ENCODE data around the gene AMOT. TPM values are rescaled to one million over a fixed set of nuclear protein-coding genes. Genes with fewer than 3 reads are reported as not detected.

AMOT gene
- total and polyA plus RNA-seq, 10 of the 15 experiments (the other 5 are each of a cell fraction or from before 2014, with no cell fraction given), result 0.92 to 14.5 (median 2.9) TPM

GRCh38 chrX:112808007-112808406, 32.6 kb downstream of the AMOT start:
- Histone ChIP-seq H3K4me3 (no peak overlapping the region), H3K27ac (ENCODE audit: control insufficient read depth, insufficient read depth) (no peak overlapping the region), H3K9me3 (replicated peaks; ENCODE audit: control insufficient read depth, insufficient read depth, low read length) (no peaks in the 10 kb centered on the region), H3K9ac (ENCODE audit: control insufficient read depth, insufficient read depth, low read length) (no peak overlapping the region), H2AFZ (ENCODE audit: control insufficient read depth, low read depth, low read length) (no peak overlapping the region), H3K4me1 (ENCODE audit: control insufficient read depth, insufficient read depth, low read length) (no peaks in the 10 kb centered on the region), H3K36me3 (ENCODE audit: control insufficient read depth in 2 of 2, insufficient read depth in 2 of 2, low read length in 1 of 2) (no peaks in the 10 kb centered on the region; a peak in 1 of 4 replicates), H3K79me2 (ENCODE audit: control insufficient read depth, insufficient read depth, low read length) (no peaks in the 10 kb centered on the region), H3K27me3 (replicated peaks in 1 of 2; ENCODE audit: control insufficient read depth in 2 of 2, insufficient read depth in 2 of 2, low read length in 1 of 2) (no peaks in the 10 kb centered on the region), H4K20me1 (ENCODE audit: control insufficient read depth, insufficient read depth) (no peaks in the 10 kb centered on the region), H3K4me2 (ENCODE audit: control insufficient read depth, insufficient read depth) (no peak overlapping the region)
- ATAC-seq, result no peak
- RAD21 ChIA-PET (ENCODE audit: unreplicated experiment), result no interaction called here
- in situ Hi-C loops (cut with MboI), result no loop called here
- CTCF ChIA-PET, result no interaction called here
- BruUV-seq (replicated peaks), result no TSS peak
- intact Hi-C loops (cut with micrococcal nuclease; ENCODE audit: unreplicated experiment), result no loop called here
- no peak for FAIRE-seq
- SMC1A ChIA-PET (ENCODE audit: uncharacterized antibody, unreplicated experiment), result interaction anchor here (1.6 to 2.0 kb wide), 2 partner anchors 8 to 10 kb away, joined by 5 read pairs; no protein-coding TSS in a partner anchor
- no peak for DNase-seq (ENCODE audit: low read depth, low spot score)
- 47% methylated on average over 4 of the region's 4 CpGs for WGBS (ENCODE audit: insufficient coverage, insufficient replicate concordance, low lambda C conversion rate, missing lambda C conversion rate)
- POLR2A ChIA-PET, result no interaction called here
- TF ChIP-seq HDGF (IDR thresholded peaks at IDR 0.05) (no peak), RBBP5 (conservative IDR thresholded peaks at IDR 0.05) (no peak), ZNF274 (IDR thresholded peaks at IDR 0.05; ENCODE audit: insufficient read depth, insufficient read length) (no peak), STAT1 (conservative IDR thresholded peaks at IDR 0.05) (no peak), IKZF1 (conservative IDR thresholded peaks at IDR 0.05) (no peak), KLF5 (IDR thresholded peaks at IDR 0.05; ENCODE audit: partially characterized antibody) (no peak), ZSCAN29 (IDR thresholded peaks at IDR 0.05) (no peak), ZBTB40 (IDR thresholded peaks at IDR 0.05; ENCODE audit: borderline replicate concordance) (no peak), YY1 (IDR thresholded peaks at IDR 0.05; ENCODE audit: low read depth, low read length) (no peak), TCF7 (IDR thresholded peaks at IDR 0.05; ENCODE audit: borderline replicate concordance) (no peak), SMAD1 (IDR thresholded peaks at IDR 0.05; ENCODE audit: low read depth, partially characterized antibody) (no peak), FOXK2 (IDR thresholded peaks at IDR 0.05) (no peak), ZNF622 (IDR thresholded peaks at IDR 0.05) (no peak), SMC3 (IDR thresholded peaks at IDR 0.05; ENCODE audit: borderline replicate concordance, low read length) (no peak), JUND (IDR thresholded peaks at IDR 0.05; ENCODE audit: low read depth, low read length) (no peak), WRNIP1 (IDR thresholded peaks at IDR 0.05; ENCODE audit: borderline replicate concordance, low read depth, low read length) (no peak)
- TF ChIP-seq, protein P1, sequence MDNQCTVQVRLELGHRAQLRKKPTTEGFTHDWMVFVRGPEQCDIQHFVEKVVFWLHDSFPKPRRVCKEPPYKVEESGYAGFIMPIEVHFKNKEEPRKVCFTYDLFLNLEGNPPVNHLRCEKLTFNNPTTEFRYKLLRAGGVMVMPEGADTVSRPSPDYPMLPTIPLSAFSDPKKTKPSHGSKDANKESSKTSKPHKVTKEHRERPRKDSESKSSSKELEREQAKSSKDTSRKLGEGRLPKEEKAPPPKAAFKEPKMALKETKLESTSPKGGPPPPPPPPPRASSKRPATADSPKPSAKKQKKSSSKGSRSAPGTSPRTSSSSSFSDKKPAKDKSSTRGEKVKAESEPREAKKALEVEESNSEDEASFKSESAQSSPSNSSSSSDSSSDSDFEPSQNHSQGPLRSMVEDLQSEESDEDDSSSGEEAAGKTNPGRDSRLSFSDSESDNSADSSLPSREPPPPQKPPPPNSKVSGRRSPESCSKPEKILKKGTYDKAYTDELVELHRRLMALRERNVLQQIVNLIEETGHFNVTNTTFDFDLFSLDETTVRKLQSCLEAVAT (IDR thresholded peaks at IDR 0.05), result no peak
- TF ChIP-seq, protein P2, sequence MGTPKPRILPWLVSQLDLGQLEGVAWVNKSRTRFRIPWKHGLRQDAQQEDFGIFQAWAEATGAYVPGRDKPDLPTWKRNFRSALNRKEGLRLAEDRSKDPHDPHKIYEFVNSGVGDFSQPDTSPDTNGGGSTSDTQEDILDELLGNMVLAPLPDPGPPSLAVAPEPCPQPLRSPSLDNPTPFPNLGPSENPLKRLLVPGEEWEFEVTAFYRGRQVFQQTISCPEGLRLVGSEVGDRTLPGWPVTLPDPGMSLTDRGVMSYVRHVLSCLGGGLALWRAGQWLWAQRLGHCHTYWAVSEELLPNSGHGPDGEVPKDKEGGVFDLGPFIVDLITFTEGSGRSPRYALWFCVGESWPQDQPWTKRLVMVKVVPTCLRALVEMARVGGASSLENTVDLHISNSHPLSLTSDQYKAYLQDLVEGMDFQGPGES (IDR thresholded peaks at IDR 0.05), result no peak
- TF ChIP-seq, protein P3, sequence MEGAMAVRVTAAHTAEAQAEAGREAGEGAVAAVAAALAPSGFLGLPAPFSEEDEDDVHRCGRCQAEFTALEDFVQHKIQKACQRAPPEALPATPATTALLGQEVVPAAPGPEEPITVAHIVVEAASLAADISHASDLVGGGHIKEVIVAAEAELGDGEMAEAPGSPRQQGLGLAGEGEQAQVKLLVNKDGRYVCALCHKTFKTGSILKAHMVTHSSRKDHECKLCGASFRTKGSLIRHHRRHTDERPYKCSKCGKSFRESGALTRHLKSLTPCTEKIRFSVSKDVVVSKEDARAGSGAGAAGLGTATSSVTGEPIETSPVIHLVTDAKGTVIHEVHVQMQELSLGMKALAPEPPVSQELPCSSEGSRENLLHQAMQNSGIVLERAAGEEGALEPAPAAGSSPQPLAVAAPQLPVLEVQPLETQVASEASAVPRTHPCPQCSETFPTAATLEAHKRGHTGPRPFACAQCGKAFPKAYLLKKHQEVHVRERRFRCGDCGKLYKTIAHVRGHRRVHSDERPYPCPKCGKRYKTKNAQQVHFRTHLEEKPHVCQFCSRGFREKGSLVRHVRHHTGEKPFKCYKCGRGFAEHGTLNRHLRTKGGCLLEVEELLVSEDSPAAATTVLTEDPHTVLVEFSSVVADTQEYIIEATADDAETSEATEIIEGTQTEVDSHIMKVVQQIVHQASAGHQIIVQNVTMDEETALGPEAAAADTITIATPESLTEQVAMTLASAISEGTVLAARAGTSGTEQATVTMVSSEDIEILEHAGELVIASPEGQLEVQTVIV (IDR thresholded peaks at IDR 0.05; ENCODE audit: borderline replicate concordance, partially characterized antibody), result no peak
